ENCODE data around the gene TTLL6. TPM values are rescaled to one million over a fixed set of nuclear protein-coding genes. Genes with fewer than 3 reads are reported as not detected.
"Not testable (repeated sequence)": the region's sequence is repeated elsewhere in the genome, so short reads cannot be mapped to it uniquely, and the experiment has no call there.

The TTLL6 gene
- total RNA-seq, 1 experiment from 2014 or later, result 0.29 TPM

- Histone ChIP-seq H3K9me3 (ENCODE audit: low read length) (no peaks in the 10 kb centered on the region), H3F3A (ENCODE audit: low read length, unreplicated experiment) (peaks cover 4% of the 10 kb centered on the region), H3K4me2 (ENCODE audit: low read length) (peak overlapping the region; percentile 85), H3K9ac (ENCODE audit: low read length) (peak overlapping the region; percentile 90), H3K36me3 (ENCODE audit: low read depth, low read length) (no peaks in the 10 kb centered on the region), H2AFZ (ENCODE audit: low read length) (peak overlapping the region; percentile 74), H4K20me1 (ENCODE audit: low read length) (no peaks in the 10 kb centered on the region), H3K27ac (ENCODE audit: low read length) (peak overlapping the region; percentile 87), H3K4me3 (ENCODE audit: low read length) (peak overlapping the region; percentile 90), H3K27me3 (ENCODE audit: low read length) (no peaks in the 10 kb centered on the region), H3K79me2 (ENCODE audit: low read length) (peaks cover 82% of the 10 kb centered on the region), H3K4me1 (ENCODE audit: insufficient read depth, low read length) (peaks cover 31% of the 10 kb centered on the region), H3K9me2 (replicated peaks; ENCODE audit: low read length) (no peaks in the 10 kb centered on the region)
- DNase-seq (peak; percentile 47), ATAC-seq (no peak)
- TSS peak; percentile 31 for BruUV-seq (replicated peaks)
- intact Hi-C loops (cut with micrococcal nuclease), result no loop called here
- no peak for TF ChIP-seq CTCF (conservative IDR thresholded peaks at IDR 0.05; ENCODE audit: low read depth, low read length)
- CTCF ChIA-PET, result interaction anchor here (0.6 to 1.7 kb wide), 5 partner anchors 40 to 155 kb away, joined by 3 to 15 read pairs (median 6); no protein-coding TSS in a partner anchor
- POLR2A ChIA-PET (ENCODE audit: unreplicated experiment), result interaction anchor here (0.6 to 1.5 kb wide), 8 partner anchors 10 to 93 kb away, joined by 3 to 18 read pairs (median 4); partner anchors contain the start of genes HOXB13 and HOXB9
Observed at GRCh38 chr17:48718761-48719641, 98.0 kb downstream of the TTLL6 start.

DNA sequence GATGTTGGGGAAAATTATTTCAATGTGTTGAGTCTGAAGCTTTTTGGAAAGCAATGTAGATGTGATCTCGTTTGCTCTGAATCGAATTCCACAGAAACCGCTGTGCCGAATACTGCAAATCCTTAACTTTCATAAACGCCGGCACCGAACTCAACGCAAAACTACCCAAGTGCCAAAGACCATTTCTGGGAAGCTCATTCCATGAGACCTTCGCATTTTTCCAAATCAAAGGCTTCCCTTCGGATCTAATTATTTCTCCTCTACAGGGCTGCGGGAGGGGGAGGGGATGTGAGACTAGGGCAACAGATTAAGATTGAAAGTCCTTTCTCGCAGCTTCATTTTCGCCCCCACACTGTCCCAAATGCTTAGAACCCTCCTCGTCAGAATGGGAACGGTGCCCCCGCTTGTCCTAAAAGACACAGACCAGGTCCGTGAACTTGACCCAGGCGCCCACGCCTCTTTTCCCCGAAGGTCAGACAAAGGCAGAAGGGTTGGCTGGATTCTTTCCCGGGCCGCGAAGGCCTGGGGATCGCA is 98.7 kb downstream of the TTLL6 start:
- intact Hi-C loops (cut with micrococcal nuclease), result no loop called here
- POLR2A ChIA-PET (ENCODE audit: unreplicated experiment), result interaction anchor here (0.6 to 0.8 kb wide), 7 partner anchors 19 to 1921 kb away, joined by 3 to 22 read pairs (median 5); no protein-coding TSS in a partner anchor

DNA sequence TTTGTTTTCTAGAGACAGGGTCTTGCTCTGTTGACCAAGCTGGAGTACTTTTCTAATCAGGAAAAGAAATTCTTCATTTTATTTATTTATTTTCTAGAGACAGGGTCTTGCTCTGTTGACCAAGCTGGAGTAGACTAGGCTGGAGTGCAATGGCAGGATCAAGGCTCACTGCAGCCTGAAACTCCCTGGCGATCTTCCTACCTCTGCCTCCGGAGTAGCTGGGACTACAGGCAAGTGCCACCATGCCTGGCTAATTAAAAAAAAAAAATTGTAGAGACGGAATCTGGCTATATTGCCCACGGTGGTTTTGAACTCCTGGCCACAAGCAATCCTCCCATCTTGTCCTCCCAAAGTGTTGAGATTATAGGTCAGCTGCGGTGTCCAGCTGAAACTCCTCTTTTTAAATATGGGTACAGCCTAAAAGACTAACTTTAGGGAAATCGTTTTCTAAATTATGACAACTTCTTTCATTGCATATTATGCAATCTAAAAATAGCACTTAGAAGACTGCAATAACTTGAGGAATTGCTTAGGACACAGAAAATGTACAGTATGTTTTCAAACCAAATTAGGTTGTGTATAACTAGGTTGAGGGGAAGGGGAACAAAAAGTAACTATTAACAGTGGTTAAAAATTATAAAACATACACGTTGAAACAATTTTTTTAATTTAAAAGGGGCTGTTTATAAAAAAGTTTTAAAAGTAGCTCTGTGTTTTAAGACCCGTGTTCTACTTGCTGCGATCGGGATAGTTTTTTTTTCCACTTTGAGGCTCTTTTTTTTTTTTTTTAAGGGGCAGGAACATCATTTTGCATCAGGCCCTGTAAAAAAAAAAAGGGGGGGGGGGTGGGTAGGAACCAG is 99.4 kb downstream of the TTLL6 start:
- ChIA-PET CTCF (interaction anchor here (0.5 to 1.7 kb wide), 4 partner anchors 30 to 1217 kb away, joined by 3 to 11 read pairs (median 6); no protein-coding TSS in a partner anchor), POLR2A (ENCODE audit: unreplicated experiment) (interaction anchor here (0.6 to 1.4 kb wide), 9 partner anchors 19 to 1921 kb away, joined by 3 to 22 read pairs (median 5); no protein-coding TSS in a partner anchor)
- Histone ChIP-seq H3K4me3 (ENCODE audit: low read length) (peak overlapping the region; percentile 90), H2AFZ (ENCODE audit: low read length) (peak overlapping the region; percentile 74), H3K9me3 (ENCODE audit: low read length) (no peaks in the 10 kb centered on the region), H3F3A (ENCODE audit: low read length, unreplicated experiment) (no peaks in the 10 kb centered on the region), H4K20me1 (ENCODE audit: low read length) (no peaks in the 10 kb centered on the region), H3K9me2 (replicated peaks; ENCODE audit: low read length) (no peaks in the 10 kb centered on the region), H3K27me3 (ENCODE audit: low read length) (no peaks in the 10 kb centered on the region), H3K36me3 (ENCODE audit: low read depth, low read length) (no peaks in the 10 kb centered on the region), H3K4me2 (ENCODE audit: low read length) (peak overlapping the region; percentile 85), H3K9ac (ENCODE audit: low read length) (peak overlapping the region; percentile 90), H3K27ac (ENCODE audit: low read length) (peak overlapping the region; percentile 87), H3K4me1 (ENCODE audit: insufficient read depth, low read length) (peaks cover 31% of the 10 kb centered on the region), H3K79me2 (ENCODE audit: low read length) (peaks cover 68% of the 10 kb centered on the region)
- ATAC-seq (no peak), DNase-seq (peak; percentile 44)
- no TSS peak for BruUV-seq (replicated peaks)
- TF ChIP-seq EZH2 (IDR thresholded peaks at IDR 0.05; ENCODE audit: low read length, unreplicated experiment) (no peak), EZH2phosphoT487 (IDR thresholded peaks at IDR 0.05; ENCODE audit: borderline replicate concordance, low read length) (no peak), CTCF (conservative IDR thresholded peaks at IDR 0.05; ENCODE audit: low read depth, low read length) (no peak)
- intact Hi-C loops (cut with micrococcal nuclease), result no loop called here

More for the DNA sequence above, 98.7 kb downstream of the TTLL6 start:
- Histone ChIP-seq H4K20me1 (ENCODE audit: low read length) (no peaks in the 10 kb centered on the region), H3K27me3 (ENCODE audit: low read length) (no peaks in the 10 kb centered on the region), H3K27ac (ENCODE audit: low read length) (peak overlapping the region; percentile 87), H3K4me3 (ENCODE audit: low read length) (peak overlapping the region; percentile 90), H3F3A (ENCODE audit: low read length, unreplicated experiment) (no peaks in the 10 kb centered on the region), H3K9me3 (ENCODE audit: low read length) (no peaks in the 10 kb centered on the region), H3K79me2 (ENCODE audit: low read length) (peaks cover 75% of the 10 kb centered on the region), H3K4me1 (ENCODE audit: insufficient read depth, low read length) (peaks cover 31% of the 10 kb centered on the region), H3K9me2 (replicated peaks; ENCODE audit: low read length) (no peaks in the 10 kb centered on the region), H2AFZ (ENCODE audit: low read length) (peak overlapping the region; percentile 74), H3K36me3 (ENCODE audit: low read depth, low read length) (no peaks in the 10 kb centered on the region), H3K9ac (ENCODE audit: low read length) (peak overlapping the region; percentile 90), H3K4me2 (ENCODE audit: low read length) (peak overlapping the region; percentile 85)
- TF ChIP-seq EZH2phosphoT487 (IDR thresholded peaks at IDR 0.05; ENCODE audit: borderline replicate concordance, low read length), result no peak
- CTCF ChIA-PET, result interaction anchor here (0.6 to 1.7 kb wide), 2 partner anchors 40 to 394 kb away, joined by 8 to 11 read pairs; no protein-coding TSS in a partner anchor
- ATAC-seq, result no peak
- TSS peak; percentile 61 for BruUV-seq (replicated peaks)
- DNase-seq, result peak; percentile 55

- POLR2A ChIA-PET (ENCODE audit: unreplicated experiment), result interaction anchor here (0.6 to 1.4 kb wide), 3 partner anchors 40 to 78 kb away, joined by 3 to 7 read pairs (median 4); no protein-coding TSS in a partner anchor
- H3F3A ChIP-seq (ENCODE audit: low read length, unreplicated experiment); H3K36me3 ChIP-seq (ENCODE audit: low read depth, low read length); DNase-seq; intact Hi-C loops (cut with micrococcal nuclease); H3K27me3 ChIP-seq (ENCODE audit: low read length); H3K9me3 ChIP-seq (ENCODE audit: low read length); BruUV-seq (replicated peaks); H3K4me3 ChIP-seq (ENCODE audit: low read length); ATAC-seq; H4K20me1 ChIP-seq (ENCODE audit: low read length); H3K9me2 ChIP-seq (replicated peaks; ENCODE audit: low read length): not testable (repeated sequence)
- H3K27ac ChIP-seq (ENCODE audit: low read length), result peak overlapping the region; percentile 17; the same call in 1 of the 2 replicates
- peak overlapping the region; percentile 90; the same call in 1 of the 2 replicates for H3K9ac ChIP-seq (ENCODE audit: low read length)
- CTCF ChIA-PET, result interaction anchor here (0.8 kb wide), 1 partner anchor 38 kb away, joined by 5 read pairs; no protein-coding TSS in a partner anchor
- peaks cover 31% of the 10 kb centered on the region for H3K4me1 ChIP-seq (ENCODE audit: insufficient read depth, low read length)
- peaks cover 58% of the 10 kb centered on the region for H3K79me2 ChIP-seq (ENCODE audit: low read length)
- 0 out of 2 replicates have a peak overlapping the region, but pooled peaks have one; percentile 21 for H2AFZ ChIP-seq (ENCODE audit: low read length)
- H3K4me2 ChIP-seq (ENCODE audit: low read length), result peak overlapping the region; percentile 45
Observed at GRCh38 chr17:48716549-48716948, 100.5 kb downstream of the TTLL6 start.
